SK-N-SH treated with all-trans-retinoic acid at 6 μM for 48 hours (cell line): ENCODE results near the gene KRT85.

Experiments
- GLIS3 ChIP-seq: fragments of 250-450 bp; sonication (Bioruptor Pico); IDR thresholded peaks from 2 replicates; pipeline ENCODE4 v1.5.0; 2020; ENCODE audit warnings: mild to moderate bottlenecking, moderate library complexity
- ISL1 ChIP-seq: fragments of 250-450 bp; sonication (Bioruptor Pico); IDR thresholded peaks from 2 replicates; pipeline ENCODE4 v2.1.2; 2022; ENCODE audit warnings: mild to moderate bottlenecking, moderate library complexity
- RARB ChIP-seq: fragments of 250-450 bp; sonication (Bioruptor Pico); IDR thresholded peaks from 2 replicates; pipeline ENCODE4 v1.8.0; 2021; ENCODE audit warnings: mild to moderate bottlenecking, moderate library complexity
- ZFP30 ChIP-seq: fragments of 450-650 bp; formaldehyde crosslinking; IDR thresholded peaks from 2 replicates; pipeline ENCODE4 v1.5.0; 2022; ENCODE audit warnings: mild to moderate bottlenecking, moderate library complexity
- ZNF565 ChIP-seq: fragments of 450-650 bp; formaldehyde crosslinking; conservative IDR thresholded peaks from 2 replicates; pipeline ENCODE4 v1.5.0; 2020; ENCODE audit warnings: low read depth, mild to moderate bottlenecking, moderate library complexity

- TF ChIP-seq ZFP30 (CRISPR knock-in tag) (no peak), GLIS3 (CRISPR knock-in tag) (no peak), ISL1 (CRISPR knock-in tag) (no peak), RARB (CRISPR knock-in tag) (no peak), ZNF565 (CRISPR knock-in tag) (no peak)
These were observed 30.9 kb upstream of the KRT85 start for GRCh38 chr12:52398176-52398575.
